HepG2 (cell line): Measurements from ENCODE around the gene GATA3. TPM values are rescaled to one million over a fixed set of nuclear protein-coding genes. Genes with fewer than 3 reads are reported as not detected.

ENCODE experiments used
- ASH2L ChIP-seq: fragments of 300-600, 200-600 bp; sonication (generic); IDR thresholded peaks from 2 replicates; pipeline ENCODE4 v1.7.0; 2017; ENCODE audit warnings: low read depth, mild to moderate bottlenecking, moderate library complexity, mixed read lengths, low read length; ENCODE audit not compliant: insufficient read length
- BCL6 ChIP-seq: IDR thresholded peaks from 2 replicates; pipeline ENCODE4 v1.6.1; 2016; ENCODE audit warnings: missing genetic modification reagents, missing compliant biosample characterization
- CBFB ChIP-seq: sonication (generic); formaldehyde crosslinking; IDR thresholded peaks from 2 replicates; pipeline ENCODE4 v1.4.0; 2020; ENCODE audit warnings: missing genetic modification reagents
- CC2D1A ChIP-seq: sonication (generic); formaldehyde crosslinking; IDR thresholded peaks from 2 replicates; pipeline ENCODE4 v1.8.1; 2023; ENCODE audit warnings: mild to moderate bottlenecking, missing genetic modification reagents
- ESRRA ChIP-seq: sonication (generic); formaldehyde crosslinking; IDR thresholded peaks from 2 replicates; pipeline ENCODE4 v1.5.1; 2020; ENCODE audit warnings: mild to moderate bottlenecking, low read depth, missing genetic modification reagents
- FOXK2 ChIP-seq: fragments of 450-650 bp; IDR thresholded peaks from 2 replicates; pipeline ENCODE4 v1.6.1; 2016
- HDAC6 ChIP-seq: fragments of 200-600 bp; sonication (generic); IDR thresholded peaks from 2 replicates; pipeline ENCODE4 v1.7.0; 2017; ENCODE audit warnings: mild to moderate bottlenecking, antibody characterized with exemption, low read length, low read depth
- HHEX ChIP-seq: IDR thresholded peaks from 2 replicates; pipeline ENCODE4 v1.6.1; 2016; ENCODE audit warnings: control low read depth
- HMG20A ChIP-seq: IDR thresholded peaks from 2 replicates; pipeline ENCODE4 v1.6.1; 2016; ENCODE audit warnings: borderline replicate concordance
- NFIC ChIP-seq: IDR thresholded peaks from 2 replicates; pipeline ENCODE4 v1.6.1; 2012; ENCODE audit warnings: mild to moderate bottlenecking, low read length, inconsistent platforms
- ONECUT2 ChIP-seq: sonication (generic); formaldehyde crosslinking; IDR thresholded peaks from 2 replicates; pipeline ENCODE4 v1.4.0; 2020; ENCODE audit warnings: missing genetic modification reagents
- RCOR2 ChIP-seq: IDR thresholded peaks from 2 replicates; pipeline ENCODE4 v1.6.1; 2016; ENCODE audit warnings: missing biosample characterization, missing genetic modification reagents
- SMAD1 ChIP-seq: sonication (generic); formaldehyde crosslinking; IDR thresholded peaks from 2 replicates; pipeline ENCODE4 v1.4.0; 2020; ENCODE audit warnings: missing genetic modification reagents, low read depth, mild to moderate bottlenecking, borderline replicate concordance
- STAG1 ChIP-seq: sonication (generic); formaldehyde crosslinking; IDR thresholded peaks from 2 replicates; pipeline ENCODE4 v1.4.0; 2020; ENCODE audit warnings: missing genetic modification reagents
- YY1 ChIP-seq: IDR thresholded peaks from 2 replicates; pipeline ENCODE4 v1.6.1; 2011; ENCODE audit warnings: low read length, low read depth, moderate library complexity, mild to moderate bottlenecking; ENCODE audit not compliant: insufficient read depth, insufficient replicate concordance
- ZNF121 ChIP-seq: sonication (generic); formaldehyde crosslinking; IDR thresholded peaks from 2 replicates; pipeline ENCODE4 v1.5.0; 2020; ENCODE audit warnings: mild to moderate bottlenecking, missing genetic modification reagents
- ZNF501 ChIP-seq: sonication (generic); formaldehyde crosslinking; IDR thresholded peaks from 2 replicates; pipeline ENCODE4 v1.5.1; 2020; ENCODE audit warnings: mild to moderate bottlenecking, moderate library complexity, missing genetic modification reagents
- ZNF788 ChIP-seq: sonication (generic); formaldehyde crosslinking; IDR thresholded peaks from 2 replicates; pipeline ENCODE4 v1.5.0; 2020; ENCODE audit warnings: mild to moderate bottlenecking, missing genetic modification reagents, borderline replicate concordance
- ZSCAN29 ChIP-seq: sonication (generic); formaldehyde crosslinking; conservative IDR thresholded peaks from 2 replicates; pipeline ENCODE4 v1.4.0; 2020; ENCODE audit warnings: mild to moderate bottlenecking, missing genetic modification reagents
- ZSCAN9 ChIP-seq: IDR thresholded peaks from 2 replicates; pipeline ENCODE4 v1.6.1; 2016; ENCODE audit warnings: borderline replicate concordance
- polyA plus RNA-seq, 8 experiments: library from polyadenylated mRNA; depleted of rRNA in 3 of 8; stranded (reverse) in 7 of 8; unstranded in 1 of 8; fragments of >200 nt; fragmentation: Illumina TruSeq in 4 of 8; extraction: Trizol in 4 of 8; gene quantifications; 2 replicates each; pipeline versions ENCODE4 v1.2.1 to v1.2.3, GENCODE V29; 2011 to 2016; ENCODE audit warnings: low read depth in 4 of 8, missing spikeins in 1 of 8, mixed read lengths in 1 of 8; ENCODE audit not compliant: insufficient read depth in 1 of 8
- total RNA-seq, 5 experiments: library from RNA; depleted of rRNA; stranded (reverse); fragments of >200 nt; fragmentation: Illumina TruSeq; extraction: Trizol; gene quantifications; 2 replicates each; pipeline ENCODE4 v1.2.3, GENCODE V29; 2016; ENCODE audit warnings: low read depth in 1 of 5
- TF ChIP-seq, protein P1 (sequence below), 2 experiments: sonication (generic) in 1 of 2; formaldehyde crosslinking in 1 of 2; IDR thresholded peaks; 2 replicates each; pipeline versions ENCODE4 v1.4.0 to v1.6.1; 2016 to 2020; ENCODE audit warnings: borderline replicate concordance in 1 of 2, low read depth in 1 of 2, mild to moderate bottlenecking in 1 of 2, missing genetic modification reagents in 1 of 2
- TF ChIP-seq, protein P2 (sequence below): sonication (generic); formaldehyde crosslinking; IDR thresholded peaks from 2 replicates; pipeline ENCODE4 v1.5.1; 2020; ENCODE audit warnings: missing genetic modification reagents, mild to moderate bottlenecking, borderline replicate concordance
- TF ChIP-seq, protein P3 (sequence below): sonication (generic); formaldehyde crosslinking; IDR thresholded peaks from 2 replicates; pipeline ENCODE4 v1.5.0; 2020; ENCODE audit warnings: mild to moderate bottlenecking, missing genetic modification reagents

Gene GATA3
- total and polyA plus RNA-seq, 2 of the 13 experiments (the other 11 are each of a cell fraction or from before 2014, with no cell fraction given) = not detected

DNA sequence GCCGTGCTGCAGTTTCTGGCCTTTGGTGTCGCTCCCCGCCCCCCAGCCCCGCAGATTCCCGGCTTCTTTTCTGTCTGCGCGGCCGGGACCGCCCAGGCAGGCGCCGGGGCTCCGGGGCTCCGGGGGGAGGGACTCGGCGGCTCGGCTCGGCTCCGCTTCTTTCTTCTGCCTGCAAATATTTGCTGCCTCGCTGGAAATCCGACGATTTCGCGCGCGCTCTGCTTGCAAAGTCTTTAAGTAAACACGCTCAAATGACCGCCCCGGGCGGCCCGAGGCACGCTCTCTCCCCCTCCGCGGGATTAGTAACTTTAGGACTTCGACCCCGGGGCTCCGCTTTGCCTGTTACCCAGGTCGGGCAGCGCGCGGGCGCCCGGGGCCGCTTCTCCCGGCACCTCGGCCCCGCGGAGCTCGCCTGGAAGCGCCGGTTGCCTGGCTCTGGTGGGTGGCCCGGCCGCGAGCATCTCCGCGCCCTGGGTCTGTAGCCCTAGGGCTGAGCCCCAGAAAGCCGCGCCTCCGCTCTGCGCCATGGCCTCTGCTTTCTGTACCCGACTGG lies 3.9 kb upstream of the GATA3 start (continued):
- TF ChIP-seq, protein P1, sequence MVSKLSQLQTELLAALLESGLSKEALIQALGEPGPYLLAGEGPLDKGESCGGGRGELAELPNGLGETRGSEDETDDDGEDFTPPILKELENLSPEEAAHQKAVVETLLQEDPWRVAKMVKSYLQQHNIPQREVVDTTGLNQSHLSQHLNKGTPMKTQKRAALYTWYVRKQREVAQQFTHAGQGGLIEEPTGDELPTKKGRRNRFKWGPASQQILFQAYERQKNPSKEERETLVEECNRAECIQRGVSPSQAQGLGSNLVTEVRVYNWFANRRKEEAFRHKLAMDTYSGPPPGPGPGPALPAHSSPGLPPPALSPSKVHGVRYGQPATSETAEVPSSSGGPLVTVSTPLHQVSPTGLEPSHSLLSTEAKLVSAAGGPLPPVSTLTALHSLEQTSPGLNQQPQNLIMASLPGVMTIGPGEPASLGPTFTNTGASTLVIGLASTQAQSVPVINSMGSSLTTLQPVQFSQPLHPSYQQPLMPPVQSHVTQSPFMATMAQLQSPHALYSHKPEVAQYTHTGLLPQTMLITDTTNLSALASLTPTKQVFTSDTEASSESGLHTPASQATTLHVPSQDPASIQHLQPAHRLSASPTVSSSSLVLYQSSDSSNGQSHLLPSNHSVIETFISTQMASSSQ (IDR thresholded peaks at IDR 0.05; ENCODE audit: low read depth) = no peak
- TF ChIP-seq, protein P1 (CRISPR knock-in tag; IDR thresholded peaks at IDR 0.05; ENCODE audit: borderline replicate concordance) = peak; percentile 34; the same call in 1 of the 2 replicates
- TF ChIP-seq YY1 (peak; percentile 43), ASH2L (peak; percentile 64), HDAC6 (no peak), STAG1 (CRISPR knock-in tag) (0 out of 2 replicates have a peak, but pooled peaks have one; percentile 5), HHEX (peak; percentile 73), ZSCAN29 (CRISPR knock-in tag) (peak; percentile 82; the same call in 1 of the 2 replicates), SMAD1 (CRISPR knock-in tag) (no peak), CC2D1A (CRISPR knock-in tag) (no peak), RCOR2 (CRISPR knock-in tag) (peak; percentile 47; the same call in 1 of the 2 replicates), ZNF501 (CRISPR knock-in tag) (peak; percentile 63; the same call in 1 of the 2 replicates), ONECUT2 (CRISPR knock-in tag) (peak; percentile 19; the same call in 1 of the 2 replicates), FOXK2 (no peak), ZNF788 (CRISPR knock-in tag) (peak; percentile 67; the same call in 1 of the 2 replicates), ESRRA (CRISPR knock-in tag) (no peak), BCL6 (CRISPR knock-in tag) (peak; percentile 99), ZSCAN9 (CRISPR knock-in tag) (peak; percentile 29; the same call in 1 of the 2 replicates), NFIC (no peak), ZNF121 (CRISPR knock-in tag) (0 out of 2 replicates have a peak, but pooled peaks have one; percentile 46), CBFB (CRISPR knock-in tag) (peak; percentile 89), HMG20A (0 out of 2 replicates have a peak, but pooled peaks have one; percentile 53)
- TF ChIP-seq, protein P2, sequence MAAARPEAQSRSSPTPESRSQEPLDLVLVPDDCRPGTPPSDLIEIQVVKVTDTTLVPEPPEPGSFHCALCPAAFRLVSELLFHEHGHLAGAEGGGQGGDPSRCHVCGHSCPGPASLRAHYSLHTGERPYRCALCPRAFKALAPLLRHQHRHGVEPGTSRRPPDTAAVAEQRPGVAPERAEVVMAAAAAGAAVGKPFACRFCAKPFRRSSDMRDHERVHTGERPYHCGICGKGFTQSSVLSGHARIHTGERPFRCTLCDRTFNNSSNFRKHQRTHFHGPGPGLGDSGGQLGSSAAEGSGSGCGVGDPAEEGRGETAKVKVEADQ = no peak
- TF ChIP-seq, protein P3, sequence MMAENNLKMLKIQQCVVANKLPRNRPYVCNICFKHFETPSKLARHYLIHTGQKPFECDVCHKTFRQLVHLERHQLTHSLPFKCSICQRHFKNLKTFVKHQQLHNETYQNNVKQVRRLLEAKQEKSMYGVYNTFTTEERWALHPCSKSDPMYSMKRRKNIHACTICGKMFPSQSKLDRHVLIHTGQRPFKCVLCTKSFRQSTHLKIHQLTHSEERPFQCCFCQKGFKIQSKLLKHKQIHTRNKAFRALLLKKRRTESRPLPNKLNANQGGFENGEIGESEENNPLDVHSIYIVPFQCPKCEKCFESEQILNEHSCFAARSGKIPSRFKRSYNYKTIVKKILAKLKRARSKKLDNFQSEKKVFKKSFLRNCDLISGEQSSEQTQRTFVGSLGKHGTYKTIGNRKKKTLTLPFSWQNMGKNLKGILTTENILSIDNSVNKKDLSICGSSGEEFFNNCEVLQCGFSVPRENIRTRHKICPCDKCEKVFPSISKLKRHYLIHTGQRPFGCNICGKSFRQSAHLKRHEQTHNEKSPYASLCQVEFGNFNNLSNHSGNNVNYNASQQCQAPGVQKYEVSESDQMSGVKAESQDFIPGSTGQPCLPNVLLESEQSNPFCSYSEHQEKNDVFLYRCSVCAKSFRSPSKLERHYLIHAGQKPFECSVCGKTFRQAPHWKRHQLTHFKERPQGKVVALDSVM (CRISPR knock-in tag) = peak; percentile 28; the same call in 1 of the 2 replicates
